HL-60 (cell line): Measurements from ENCODE around the gene ZNF664.

Experiments used
- DNase-seq, 2 experiments: peaks; one replicate each; pipeline ENCODE4 v3.0.0-alpha.2; 2010 to 2020; ENCODE audit warnings: low read depth in 1 of 2, low spot score in 1 of 2
- H3K27ac ChIP-seq: fragments of 250-450 bp; sonication (Bioruptor Pico); replicated peaks from 2 replicates; pipeline ENCODE4 v1.5.1; 2020; ENCODE audit warnings: mild to moderate bottlenecking, moderate library complexity
- H3K27me3 ChIP-seq: fragments of 250-450 bp; sonication (Bioruptor Pico); 2 replicates; pipeline ENCODE4 v1.5.1; 2021; ENCODE audit warnings: mild to moderate bottlenecking, moderate library complexity; ENCODE audit not compliant: insufficient read depth, poor library complexity, severe bottlenecking
- H3K4me3 ChIP-seq: replicated peaks from 2 replicates; pipeline ENCODE4 v1.5.1; 2011; ENCODE audit warnings: mild to moderate bottlenecking, control low read depth, low read length; ENCODE audit not compliant: insufficient read depth
- CTCF ChIP-seq: IDR thresholded peaks from one replicate; pipeline ENCODE4 v1.5.1; 2011; ENCODE audit warnings: low read length, control low read depth, inconsistent platforms; ENCODE audit not compliant: insufficient read depth
- GABPA ChIP-seq: IDR thresholded peaks from 2 replicates; pipeline ENCODE4 v1.6.1; 2012; ENCODE audit warnings: low read depth
- POLR2AphosphoS5 ChIP-seq: IDR thresholded peaks from 2 replicates; pipeline ENCODE4 v1.6.1; 2012; ENCODE audit warnings: low read depth
- SPI1 ChIP-seq: IDR thresholded peaks from 2 replicates; pipeline ENCODE4 v1.6.1; 2012; ENCODE audit warnings: low read depth, mild to moderate bottlenecking, borderline replicate concordance
- TF ChIP-seq, protein P1 (sequence below): IDR thresholded peaks from 2 replicates; pipeline ENCODE4 v1.6.1; 2012; ENCODE audit warnings: low read depth; ENCODE audit not compliant: insufficient replicate concordance

Gene ZNF664

DNA sequence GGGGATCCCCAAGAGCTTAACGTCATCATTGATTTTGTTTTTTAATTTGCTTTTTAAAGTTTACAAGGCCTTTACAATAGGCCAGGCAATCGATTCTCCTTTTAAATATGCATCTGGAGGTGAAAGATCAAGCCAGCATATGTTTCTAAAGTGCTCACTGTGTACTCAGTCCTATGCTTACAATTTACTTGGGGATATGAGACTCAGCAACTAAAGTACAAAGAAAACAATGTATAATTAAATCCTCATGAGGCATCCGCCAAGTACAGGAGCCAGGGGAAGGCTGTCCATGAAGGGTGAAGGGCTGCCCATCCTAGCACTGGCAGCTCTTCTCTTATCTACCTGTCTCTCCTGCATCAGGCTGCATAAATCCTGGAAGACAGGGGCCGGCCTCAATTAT, 12.2 kb upstream of the ZNF664 start:
- no peak for DNase-seq
- H3K27me3 ChIP-seq, result no peaks in the 10 kb centered on the region
- TF ChIP-seq POLR2AphosphoS5 (no peak), GABPA (no peak), SPI1 (no peak), CTCF (no peak)
- TF ChIP-seq, protein P1, sequence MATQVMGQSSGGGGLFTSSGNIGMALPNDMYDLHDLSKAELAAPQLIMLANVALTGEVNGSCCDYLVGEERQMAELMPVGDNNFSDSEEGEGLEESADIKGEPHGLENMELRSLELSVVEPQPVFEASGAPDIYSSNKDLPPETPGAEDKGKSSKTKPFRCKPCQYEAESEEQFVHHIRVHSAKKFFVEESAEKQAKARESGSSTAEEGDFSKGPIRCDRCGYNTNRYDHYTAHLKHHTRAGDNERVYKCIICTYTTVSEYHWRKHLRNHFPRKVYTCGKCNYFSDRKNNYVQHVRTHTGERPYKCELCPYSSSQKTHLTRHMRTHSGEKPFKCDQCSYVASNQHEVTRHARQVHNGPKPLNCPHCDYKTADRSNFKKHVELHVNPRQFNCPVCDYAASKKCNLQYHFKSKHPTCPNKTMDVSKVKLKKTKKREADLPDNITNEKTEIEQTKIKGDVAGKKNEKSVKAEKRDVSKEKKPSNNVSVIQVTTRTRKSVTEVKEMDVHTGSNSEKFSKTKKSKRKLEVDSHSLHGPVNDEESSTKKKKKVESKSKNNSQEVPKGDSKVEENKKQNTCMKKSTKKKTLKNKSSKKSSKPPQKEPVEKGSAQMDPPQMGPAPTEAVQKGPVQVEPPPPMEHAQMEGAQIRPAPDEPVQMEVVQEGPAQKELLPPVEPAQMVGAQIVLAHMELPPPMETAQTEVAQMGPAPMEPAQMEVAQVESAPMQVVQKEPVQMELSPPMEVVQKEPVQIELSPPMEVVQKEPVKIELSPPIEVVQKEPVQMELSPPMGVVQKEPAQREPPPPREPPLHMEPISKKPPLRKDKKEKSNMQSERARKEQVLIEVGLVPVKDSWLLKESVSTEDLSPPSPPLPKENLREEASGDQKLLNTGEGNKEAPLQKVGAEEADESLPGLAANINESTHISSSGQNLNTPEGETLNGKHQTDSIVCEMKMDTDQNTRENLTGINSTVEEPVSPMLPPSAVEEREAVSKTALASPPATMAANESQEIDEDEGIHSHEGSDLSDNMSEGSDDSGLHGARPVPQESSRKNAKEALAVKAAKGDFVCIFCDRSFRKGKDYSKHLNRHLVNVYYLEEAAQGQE, result no peak
- no peak overlapping the region for H3K4me3 ChIP-seq
- H3K27ac ChIP-seq, result no peak overlapping the region

DNA sequence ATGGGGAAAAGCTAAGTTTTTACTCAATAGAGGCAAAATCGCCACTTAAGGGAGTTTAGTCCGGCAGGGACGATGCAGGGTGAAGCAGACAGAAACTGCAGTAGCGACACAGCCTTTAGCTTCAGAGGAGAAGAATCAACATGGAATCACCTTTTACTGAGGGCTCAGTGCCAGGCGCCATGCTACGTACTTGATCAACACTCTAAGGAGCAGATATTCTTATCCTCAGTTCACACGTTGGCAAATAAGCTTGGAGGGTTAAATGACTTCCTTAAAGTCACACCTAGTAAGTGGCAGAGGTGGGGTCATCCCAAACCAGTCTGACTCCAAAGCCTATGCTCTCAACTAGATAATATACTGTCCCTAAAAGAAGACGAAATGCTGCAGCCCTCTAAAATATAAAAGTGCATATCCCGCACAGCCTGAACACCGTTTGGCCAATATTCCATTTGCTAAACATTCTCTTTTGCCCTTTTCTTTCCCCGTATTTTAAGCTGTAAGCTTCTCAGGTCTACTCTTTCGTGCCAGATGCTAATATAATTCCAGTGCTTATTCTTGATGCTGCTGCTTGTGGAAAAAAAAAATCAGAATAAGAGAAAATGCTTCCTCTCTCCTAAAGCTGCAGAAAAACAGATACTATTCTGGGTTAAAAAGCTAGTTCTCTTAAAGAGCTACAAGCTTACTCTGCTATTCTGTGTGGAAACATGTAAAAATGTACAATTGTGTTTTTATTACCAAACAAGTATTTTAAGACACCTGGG, 11.2 kb upstream of the ZNF664 start:
- no peak overlapping the region for H3K4me3 ChIP-seq
- DNase-seq, result no peak
- TF ChIP-seq, protein P1, result no peak
- TF ChIP-seq CTCF (no peak), POLR2AphosphoS5 (no peak), SPI1 (no peak), GABPA (no peak)
- H3K27me3 ChIP-seq, result no peaks in the 10 kb centered on the region
- no peak overlapping the region for H3K27ac ChIP-seq

DNA sequence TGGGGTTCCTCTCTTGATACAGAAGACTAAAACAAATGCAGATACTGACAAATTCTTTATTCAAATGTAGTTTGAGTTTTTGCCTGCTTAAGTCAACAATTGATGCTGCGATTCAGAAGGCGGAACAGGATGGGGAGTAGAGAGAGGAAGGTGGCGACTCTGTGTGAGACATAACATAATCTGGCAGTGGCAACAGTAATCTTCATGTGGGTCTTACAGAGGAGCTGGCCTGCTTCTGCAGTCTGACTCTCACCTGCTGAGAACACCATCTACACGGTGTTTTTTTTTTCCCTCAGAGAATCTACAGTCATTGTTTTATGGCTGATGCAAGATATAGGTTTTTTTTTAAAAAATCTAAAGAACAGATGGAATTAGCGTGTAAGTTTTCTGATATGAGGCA, 10.5 kb upstream of the ZNF664 start:
- Histone ChIP-seq H3K27me3 (no peaks in the 10 kb centered on the region), H3K27ac (no peak overlapping the region), H3K4me3 (no peak overlapping the region)
- no peak for DNase-seq
- TF ChIP-seq, protein P1, result no peak
- TF ChIP-seq CTCF, result no peak
- TF ChIP-seq SPI1, result no peak
- no peak for TF ChIP-seq GABPA
- TF ChIP-seq POLR2AphosphoS5, result no peak
